Thyroid gland (tissue), 4 donors: Measurements from ENCODE around the gene HENMT1. TPM values are rescaled to one million over a fixed set of nuclear protein-coding genes. Genes with fewer than 3 reads are reported as not detected.
"Not testable (repeated sequence)": the region's sequence is repeated elsewhere in the genome, so short reads cannot be mapped to it uniquely, and the experiment has no call there.

Experiments
- DNase-seq, 2 donors: peaks; one replicate each; pipeline ENCODE4 v3.0.0-alpha.2; 2019
- H3K27ac ChIP-seq, 3 donors: fragments of 200-600 bp; sonication (generic); 1 replicate in 2 of 3; 2 replicates in 1 of 3; pipeline ENCODE4 v1.5.1; 2016 to 2019; ENCODE audit warnings: mild to moderate bottlenecking in 1 of 3, moderate library complexity in 1 of 3
- H3K27me3 ChIP-seq: fragments of 200-600 bp; sonication (generic); one replicate; pipeline ENCODE4 v1.5.1; 2019
- H3K36me3 ChIP-seq, 2 donors: fragments of 200-600 bp; sonication (generic); one replicate each; pipeline ENCODE4 v1.5.1; 2016 to 2019
- H3K4me1 ChIP-seq, 2 donors: fragments of 200-600 bp; sonication (generic); one replicate each; pipeline ENCODE4 v1.5.1; 2017 to 2019
- H3K4me3 ChIP-seq, 3 donors: fragments of 200-600 bp; sonication (generic); replicated peaks in 1 of 3; 1 replicate in 2 of 3; 2 replicates in 1 of 3; pipeline ENCODE4 v1.5.1; 2016; ENCODE audit warnings: mild to moderate bottlenecking in 1 of 3
- H3K9me3 ChIP-seq: fragments of 200-600 bp; sonication (generic); one replicate; pipeline ENCODE4 v1.5.1; 2017
- CTCF ChIP-seq, 6 experiments: fragments of 200-600 bp in 3 of 6; fragments of 450-650 bp in 3 of 6; sonication (generic) in 3 of 6; IDR thresholded peaks; one replicate each; pipeline ENCODE4 v1.5.1; 2016 to 2019; ENCODE audit warnings: antibody characterized with exemption in 6 of 6, mild to moderate bottlenecking in 2 of 6, inconsistent platforms in 1 of 6, moderate library complexity in 1 of 6
- POLR2A ChIP-seq, 2 donors: fragments of 450-650 bp; IDR thresholded peaks; one replicate each; pipeline ENCODE4 v1.6.1; 2017; ENCODE audit warnings: antibody characterized with exemption in 2 of 2, mild to moderate bottlenecking in 2 of 2, moderate library complexity in 1 of 2
- WGBS, 2 donors: methylation state at CpG; one replicate each; pipeline ENCODE4 v1.1.5; 2017; 5-methylcytosine and 5-hydroxymethylcytosine counted together
- intact Hi-C: fragments of 100-400 bp; cut with DNase I; formaldehyde crosslinking; loops from one replicate; pipeline ENCODE4 v1.15.1; 2023
- total RNA-seq, 4 donors: library from RNA; depleted of rRNA; stranded (reverse); fragments of >200 nt; gene quantifications; one replicate each; pipeline ENCODE4 v1.2.3, GENCODE V29; 2016

HENMT1 gene
- total RNA-seq, 4 donors from 2014 or later, result 1.5 to 7.3 (median 3.2) TPM

GRCh38 chr1:108670131-108670773, 9.4 kb upstream of the HENMT1 start:
- no peaks in the 10 kb centered on the region for H3K36me3 ChIP-seq
- WGBS, 2 donors, result 86 to 92% methylated on average over 5 of the region's 5 CpGs
- no peak overlapping the region for H3K27ac ChIP-seq
- H3K4me3 ChIP-seq, result no peak overlapping the region
- no peaks in the 10 kb centered on the region for H3K4me1 ChIP-seq
- no peaks in the 10 kb centered on the region for H3K27me3 ChIP-seq
- H3K9me3 ChIP-seq, result no peaks in the 10 kb centered on the region
- intact Hi-C loops, result no loop called here
- DNase-seq, result no peak
- TF ChIP-seq CTCF (IDR thresholded peaks at IDR 0.05) (no peak), POLR2A (IDR thresholded peaks at IDR 0.05) (no peak)

- H3K36me3 ChIP-seq, result no peaks in the 10 kb centered on the region
- DNase-seq, result no peak
- H3K27me3 ChIP-seq, result no peaks in the 10 kb centered on the region
- no peak for TF ChIP-seq CTCF (IDR thresholded peaks at IDR 0.05)
- TF ChIP-seq POLR2A (IDR thresholded peaks at IDR 0.05), result no peak
- intact Hi-C loops, result no loop called here
- H3K9me3 ChIP-seq, result no peaks in the 10 kb centered on the region
- no peaks in the 10 kb centered on the region for H3K4me1 ChIP-seq
- H3K27ac ChIP-seq, result no peak overlapping the region
- WGBS, 2 donors, result 79 to 84% methylated on average over 7 of the region's 7 CpGs
- no peak overlapping the region for H3K4me3 ChIP-seq
Observed at GRCh38 chr1:108669679-108670078, 8.8 kb upstream of the HENMT1 start.

GRCh38 chr1:108668777-108669176, 7.9 kb upstream of the HENMT1 start:
- intact Hi-C loops, result no loop called here
- no peaks in the 10 kb centered on the region for H3K4me1 ChIP-seq
- H3K4me3 ChIP-seq, result no peak overlapping the region
- no peak for TF ChIP-seq CTCF (IDR thresholded peaks at IDR 0.05)
- no peak for TF ChIP-seq POLR2A (IDR thresholded peaks at IDR 0.05)
- no peaks in the 10 kb centered on the region for H3K27me3 ChIP-seq
- no peak overlapping the region for H3K27ac ChIP-seq
- H3K9me3 ChIP-seq, result no peaks in the 10 kb centered on the region
- no peaks in the 10 kb centered on the region for H3K36me3 ChIP-seq
- no peak for DNase-seq

- H3K4me3 ChIP-seq, H3K9me3 ChIP-seq, H3K27ac ChIP-seq, H3K27me3 ChIP-seq, intact Hi-C loops, H3K36me3 ChIP-seq, DNase-seq, H3K4me1 ChIP-seq: not testable (repeated sequence)
- WGBS, 2 donors, result 94 to 95% methylated on average over 14 to 24 of the region's 28 CpGs
Observed at GRCh38 chr1:108667422-108667821, 6.5 kb upstream of the HENMT1 start.

GRCh38 chr1:108665771-108666170, 4.9 kb upstream of the HENMT1 start:
- Histone ChIP-seq H3K4me1 (peaks cover 0 to 4% of the 10 kb centered on the region in 2 donors), H3K36me3 (no peaks in the 10 kb centered on the region), H3K27me3 (no peaks in the 10 kb centered on the region), H3K9me3 (no peaks in the 10 kb centered on the region), H3K4me3 (no peak overlapping the region), H3K27ac (no peak overlapping the region)
- TF ChIP-seq POLR2A (IDR thresholded peaks at IDR 0.05) (no peak), CTCF (IDR thresholded peaks at IDR 0.05) (no peak)
- intact Hi-C loops, result no loop called here
- WGBS, 2 donors, result 74 to 91% methylated on average over 1 of the region's 1 CpG
- DNase-seq, result no peak
